ENCODE data around the gene ATP11A.

GRCh38 chr13:112688560-112689302, 1.1 kb upstream of the ATP11A start:
- TF ChIP-seq EZH2 (IDR thresholded peaks at IDR 0.05) (no peak), POLR2AphosphoS5 (IDR thresholded peaks at IDR 0.05; ENCODE audit: borderline replicate concordance, low read depth, low read length) (no peak)
